A549 (cell line): ENCODE data around the gene ASCL5.

ENCODE experiments used
- BCL3 ChIP-seq: fragments of >200 bp; sonication (Bioruptor Twin); formaldehyde crosslinking; IDR thresholded peaks from 3 replicates; pipeline ENCODE4 v1.6.1; 2016
- BHLHE40 ChIP-seq: IDR thresholded peaks from 2 replicates; pipeline ENCODE4 v1.6.1; 2012; ENCODE audit warnings: low read depth, low read length, inconsistent platforms
- CTCF ChIP-seq: fragments of >200 bp; sonication (Bioruptor Twin); formaldehyde crosslinking; IDR thresholded peaks from 3 replicates; pipeline ENCODE4 v1.5.1; 2016
- HEYL ChIP-seq: fragments of 250-450 bp; sonication (Bioruptor Pico); IDR thresholded peaks from 2 replicates; pipeline ENCODE4 v1.8.0; 2021; ENCODE audit warnings: mild to moderate bottlenecking, moderate library complexity
- KDM5A ChIP-seq: fragments of 200-600 bp; sonication (generic); IDR thresholded peaks from 2 replicates; pipeline ENCODE4 v1.6.1; 2016; ENCODE audit warnings: antibody characterized with exemption, mild to moderate bottlenecking
- MAFK ChIP-seq: fragments of 450-650 bp; IDR thresholded peaks from 2 replicates; pipeline ENCODE4 v1.6.1; 2014; ENCODE audit not compliant: partially characterized antibody
- MYC ChIP-seq: IDR thresholded peaks from 2 replicates; pipeline ENCODE4 v1.6.1; 2012; ENCODE audit warnings: mild to moderate bottlenecking, inconsistent platforms, low read length, improper control_type of control experiment, borderline replicate concordance
- POLR2AphosphoS2 ChIP-seq: conservative IDR thresholded peaks from 2 replicates; pipeline ENCODE4 v1.6.1; 2012; ENCODE audit warnings: low read length, improper control_type of control experiment, inconsistent platforms
- SMC3 ChIP-seq: fragments of >200 bp; sonication (Bioruptor Twin); formaldehyde crosslinking; IDR thresholded peaks from 3 replicates; pipeline ENCODE4 v1.6.1; 2018; ENCODE audit warnings: inconsistent platforms
- TF ChIP-seq, protein P1 (sequence below): IDR thresholded peaks from 2 replicates; pipeline ENCODE4 v1.6.1; 2012; ENCODE audit warnings: low read depth, borderline replicate concordance

- no peak for TF ChIP-seq MYC
- TF ChIP-seq KDM5A: no peak
- TF ChIP-seq POLR2AphosphoS2: no peak
- TF ChIP-seq BCL3: no peak
- no peak for TF ChIP-seq MAFK
- TF ChIP-seq BHLHE40: no peak
- TF ChIP-seq CTCF: no peak
- no peak for TF ChIP-seq HEYL (CRISPR knock-in tag)
- no peak for TF ChIP-seq SMC3
- TF ChIP-seq, protein P1, sequence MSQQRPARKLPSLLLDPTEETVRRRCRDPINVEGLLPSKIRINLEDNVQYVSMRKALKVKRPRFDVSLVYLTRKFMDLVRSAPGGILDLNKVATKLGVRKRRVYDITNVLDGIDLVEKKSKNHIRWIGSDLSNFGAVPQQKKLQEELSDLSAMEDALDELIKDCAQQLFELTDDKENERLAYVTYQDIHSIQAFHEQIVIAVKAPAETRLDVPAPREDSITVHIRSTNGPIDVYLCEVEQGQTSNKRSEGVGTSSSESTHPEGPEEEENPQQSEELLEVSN: no peak
These were observed 11.5 kb downstream of the ASCL5 start for GRCh38 chr1:201115390-201115937.
